Liver (tissue), 9 donors: ENCODE measurements around the gene DMPK. TPM values are rescaled to one million over a fixed set of nuclear protein-coding genes. Genes with fewer than 3 reads are reported as not detected.

Source experiments
- DNase-seq: peaks from one replicate; pipeline ENCODE4 v3.0.0-alpha.2; 2017; ENCODE audit warnings: low spot score
- H3K27ac ChIP-seq, 2 donors: one replicate each; pipeline ENCODE4 v1.7.0; 2013; ENCODE audit warnings: inconsistent platforms in 2 of 2, low read length in 2 of 2, control low read depth in 1 of 2, low read depth in 1 of 2, mild to moderate bottlenecking in 1 of 2
- H3K27me3 ChIP-seq, 4 donors: one replicate each; pipeline versions ENCODE4 v1.6.1 to v1.7.0; 2013; ENCODE audit warnings: low read length in 3 of 4, inconsistent platforms in 1 of 4, mild to moderate bottlenecking in 1 of 4, moderate library complexity in 1 of 4; ENCODE audit not compliant: control insufficient read depth in 4 of 4, insufficient read depth in 4 of 4
- H3K36me3 ChIP-seq, 4 donors: one replicate each; pipeline versions ENCODE4 v1.6.1 to v1.7.0; 2013; ENCODE audit warnings: low read length in 3 of 4, mild to moderate bottlenecking in 3 of 4, low read depth in 1 of 4, moderate library complexity in 1 of 4; ENCODE audit not compliant: control insufficient read depth in 4 of 4, insufficient read depth in 3 of 4
- H3K4me1 ChIP-seq, 4 donors: one replicate each; pipeline versions ENCODE4 v1.6.1 to v1.7.0; 2013; ENCODE audit warnings: low read length in 3 of 4, mild to moderate bottlenecking in 3 of 4, moderate library complexity in 1 of 4; ENCODE audit not compliant: control insufficient read depth in 4 of 4, insufficient read depth in 4 of 4
- H3K4me3 ChIP-seq, 3 donors: one replicate each; pipeline versions ENCODE4 v1.6.1 to v1.7.0; 2013; ENCODE audit warnings: low read length in 3 of 3, control low read depth in 1 of 3, low read depth in 1 of 3, mild to moderate bottlenecking in 1 of 3
- H3K9ac ChIP-seq, 2 donors: one replicate each; pipeline ENCODE4 v1.7.0; 2013; ENCODE audit warnings: low read length in 2 of 2, mild to moderate bottlenecking in 2 of 2, moderate library complexity in 2 of 2, control low read depth in 1 of 2, low read depth in 1 of 2
- H3K9me3 ChIP-seq, 4 donors: one replicate each; pipeline versions ENCODE4 v1.6.1 to v1.7.0; 2013; ENCODE audit warnings: low read length in 3 of 4; ENCODE audit not compliant: control insufficient read depth in 4 of 4
- CTCF ChIP-seq: fragments of 150-350 bp; IDR thresholded peaks from 2 replicates; pipeline ENCODE4 v1.5.1; 2017; ENCODE audit warnings: improper control_type of control experiment, low read depth, low read length; ENCODE audit not compliant: missing input control
- EGR1 ChIP-seq, 2 donors: IDR thresholded peaks; 2 replicates each; pipeline ENCODE4 v1.6.1; 2016 to 2018; ENCODE audit warnings: antibody characterized with exemption in 2 of 2, low read depth in 2 of 2
- FOXA1 ChIP-seq: IDR thresholded peaks from 2 replicates; pipeline ENCODE4 v1.6.1; 2016; ENCODE audit warnings: antibody characterized with exemption
- FOXA2 ChIP-seq: IDR thresholded peaks from 2 replicates; pipeline ENCODE4 v1.6.1; 2016; ENCODE audit warnings: antibody characterized with exemption
- GABPA ChIP-seq, 2 donors: IDR thresholded peaks in 1 of 2; conservative IDR thresholded peaks in 1 of 2; 2 replicates each; pipeline ENCODE4 v1.6.1; 2016; ENCODE audit warnings: antibody characterized with exemption in 2 of 2, mild to moderate bottlenecking in 1 of 2, moderate library complexity in 1 of 2
- HNF4A ChIP-seq, 2 donors: conservative IDR thresholded peaks; 2 replicates each; pipeline ENCODE4 v1.6.1; 2016; ENCODE audit warnings: antibody characterized with exemption in 2 of 2, mild to moderate bottlenecking in 2 of 2
- HNF4G ChIP-seq: IDR thresholded peaks from 2 replicates; pipeline ENCODE4 v1.6.1; 2016; ENCODE audit warnings: antibody characterized with exemption
- JUND ChIP-seq, 2 donors: IDR thresholded peaks; 2 replicates each; pipeline ENCODE4 v1.6.1; 2016; ENCODE audit warnings: antibody characterized with exemption in 2 of 2
- MAX ChIP-seq: IDR thresholded peaks from 2 replicates; pipeline ENCODE4 v1.6.1; 2016; ENCODE audit warnings: antibody characterized with exemption
- NR2F2 ChIP-seq: IDR thresholded peaks from 2 replicates; pipeline ENCODE4 v1.6.1; 2016; ENCODE audit warnings: antibody characterized with exemption
- RAD21 ChIP-seq, 2 donors: IDR thresholded peaks; 2 replicates each; pipeline ENCODE4 v1.6.1; 2016; ENCODE audit warnings: antibody characterized with exemption in 2 of 2, mild to moderate bottlenecking in 2 of 2
- REST ChIP-seq: IDR thresholded peaks from 2 replicates; pipeline ENCODE4 v1.6.1; 2016; ENCODE audit warnings: antibody characterized with exemption, mild to moderate bottlenecking
- RXRA ChIP-seq, 2 donors: IDR thresholded peaks; 2 replicates each; pipeline ENCODE4 v1.6.1; 2017 to 2018; ENCODE audit warnings: antibody characterized with exemption in 2 of 2, mild to moderate bottlenecking in 1 of 2
- SP1 ChIP-seq: IDR thresholded peaks from 2 replicates; pipeline ENCODE4 v1.6.1; 2018; ENCODE audit warnings: antibody characterized with exemption, mild to moderate bottlenecking
- TAF1 ChIP-seq: conservative IDR thresholded peaks from 2 replicates; pipeline ENCODE4 v1.6.1; 2016; ENCODE audit warnings: antibody characterized with exemption, mild to moderate bottlenecking
- YY1 ChIP-seq: IDR thresholded peaks from 2 replicates; pipeline ENCODE4 v1.6.1; 2016; ENCODE audit warnings: antibody characterized with exemption, mild to moderate bottlenecking
- ZBTB33 ChIP-seq: IDR thresholded peaks from 2 replicates; pipeline ENCODE4 v1.6.1; 2016; ENCODE audit warnings: antibody characterized with exemption
- WGBS: extraction: QIAGEN DNeasy Blood & Tissue Kit; methylation state at CpG from one replicate; pipeline ENCODE4 v1.1.7; 2013; 5-methylcytosine and 5-hydroxymethylcytosine counted together
- polyA plus RNA-seq, 2 donors: library from polyadenylated mRNA; stranded (reverse) in 1 of 2; unstranded in 1 of 2; fragments of 200-250 nt in 1 of 2; fragments of >200 nt in 1 of 2; fragmentation: Nextera tagmentation in 1 of 2; extraction: Ambion mirVana in 1 of 2; gene quantifications; one replicate each; pipeline versions ENCODE4 v1.2.1 to v1.2.3, GENCODE V29; 2013 to 2015
- total RNA-seq, 2 donors: library from RNA; depleted of rRNA; stranded (reverse); fragments of >200 nt; gene quantifications; one replicate each; pipeline ENCODE4 v1.2.3, GENCODE V29; 2014
- donor health status: healthy.
- donor health status: healthy.
- donor health status: healthy.
- donor health status: healthy.
- donor health status: healthy.

The DMPK gene
- total and polyA plus RNA-seq, 4 donors = 1.8 to 12.5 (median 6.1) TPM

- no peaks in the 10 kb centered on the region for H3K27me3 ChIP-seq
- H3K27ac ChIP-seq = no peak overlapping the region
- no peaks in the 10 kb centered on the region for H3K4me1 ChIP-seq
- TF ChIP-seq TAF1 = no peak
- TF ChIP-seq GABPA (IDR thresholded peaks at IDR 0.05 in 1 of 2, conservative IDR thresholded peaks at IDR 0.05 in 1 of 2) = no peak
- TF ChIP-seq MAX = no peak
- TF ChIP-seq RXRA (IDR thresholded peaks at IDR 0.05) = no peak
- no peak for TF ChIP-seq RAD21 (IDR thresholded peaks at IDR 0.05)
- TF ChIP-seq ZBTB33 = no peak
- no peak for TF ChIP-seq SP1
- TF ChIP-seq YY1 = no peak
- no peak for TF ChIP-seq HNF4G
- TF ChIP-seq HNF4A (conservative IDR thresholded peaks at IDR 0.05) = no peak
- TF ChIP-seq EGR1 (IDR thresholded peaks at IDR 0.05; ENCODE audit: low read depth in 2 of 2) = no peak
- no peak for TF ChIP-seq JUND (IDR thresholded peaks at IDR 0.05)
- TF ChIP-seq NR2F2 = no peak
- no peak for TF ChIP-seq FOXA1
- TF ChIP-seq CTCF = no peak
- TF ChIP-seq FOXA2 = no peak
- no peak for DNase-seq
- no peak overlapping the region for H3K9ac ChIP-seq
- H3K36me3 ChIP-seq = no peaks in the 10 kb centered on the region
- no peak overlapping the region for H3K4me3 ChIP-seq
- no peaks in the 10 kb centered on the region for H3K9me3 ChIP-seq
- 89% methylated on average over 8 of the region's 8 CpGs for WGBS
These were observed 22.6 kb upstream of the DMPK start for GRCh38 chr19:45804959-45805230.

GRCh38 chr19:45804140-45804958, 22.1 kb upstream of the DMPK start:
- H3K4me1 ChIP-seq = peaks cover 0 to 1% (median 0%) of the 10 kb centered on the region in 4 donors
- H3K27ac ChIP-seq = no peak overlapping the region
- no peak for DNase-seq
- no peaks in the 10 kb centered on the region for H3K27me3 ChIP-seq
- no peak overlapping the region for H3K9ac ChIP-seq
- H3K9me3 ChIP-seq = no peaks in the 10 kb centered on the region
- 92% methylated on average over 57 of the region's 57 CpGs for WGBS
- no peaks in the 10 kb centered on the region for H3K36me3 ChIP-seq
- no peak overlapping the region for H3K4me3 ChIP-seq
- TF ChIP-seq GABPA (IDR thresholded peaks at IDR 0.05 in 1 of 2, conservative IDR thresholded peaks at IDR 0.05 in 1 of 2) = no peak
- no peak for TF ChIP-seq HNF4G
- TF ChIP-seq YY1 = no peak
- TF ChIP-seq MAX = no peak
- no peak for TF ChIP-seq EGR1 (IDR thresholded peaks at IDR 0.05; ENCODE audit: low read depth in 2 of 2)
- no peak for TF ChIP-seq FOXA1
- TF ChIP-seq CTCF = no peak
- TF ChIP-seq JUND (IDR thresholded peaks at IDR 0.05) = no peak
- TF ChIP-seq TAF1 = no peak
- no peak for TF ChIP-seq ZBTB33
- TF ChIP-seq HNF4A (conservative IDR thresholded peaks at IDR 0.05) = no peak
- no peak for TF ChIP-seq FOXA2
- no peak for TF ChIP-seq SP1
- TF ChIP-seq RXRA (IDR thresholded peaks at IDR 0.05) = no peak
- no peak for TF ChIP-seq NR2F2
- no peak for TF ChIP-seq REST
